Activated CD8-positive, alpha-beta T cell treated with anti-CD3 and anti-CD28 coated beads for 36 hours (primary cell): ENCODE measurements around the gene RAD51B. TPM values are rescaled to one million over a fixed set of nuclear protein-coding genes. Genes with fewer than 3 reads are reported as not detected.

Source experiments
- ATAC-seq: fragments of 200-7000 bp; cut with Tn5 transposase; one replicate; pipeline ENCODE4 v1.10.0; 2021; ENCODE audit warnings: mild to moderate bottlenecking, moderate library complexity
- CTCF ChIA-PET: fragments of 350-600 bp; sonication (Branson Sonifier 250); formaldehyde crosslinking; loops from one replicate; lab custom pipeline; 2021; ENCODE audit warnings: antibody characterized with exemption; lab: Charles Lee
- POLR2A ChIA-PET: fragments of 350-600 bp; sonication (Branson Sonifier 250); formaldehyde crosslinking; loops from one replicate; lab custom pipeline; 2021; ENCODE audit warnings: antibody characterized with exemption; lab: Charles Lee
- DNase-seq: peaks from one replicate; pipeline ENCODE4 v3.0.0-alpha.2; 2020
- H3K27ac Mint-ChIP-seq: one replicate; pipeline ENCODE4 v1.8.0; 2021; ENCODE audit warnings: mild to moderate bottlenecking, mixed read lengths
- H3K27me3 Mint-ChIP-seq: one replicate; pipeline ENCODE4 v1.8.0; 2021; ENCODE audit warnings: mixed read lengths
- H3K36me3 Mint-ChIP-seq: one replicate; pipeline ENCODE4 v1.8.0; 2021; ENCODE audit warnings: low read depth, mixed read lengths
- H3K4me1 Mint-ChIP-seq: one replicate; pipeline ENCODE4 v1.8.0; 2021; ENCODE audit warnings: low read depth, mixed read lengths
- H3K4me3 Mint-ChIP-seq: one replicate; pipeline ENCODE4 v1.8.0; 2021; ENCODE audit warnings: mild to moderate bottlenecking, moderate library complexity, mixed read lengths
- H3K9me3 Mint-ChIP-seq: one replicate; pipeline ENCODE4 v1.8.0; 2021; ENCODE audit warnings: mixed read lengths
- intact Hi-C: fragments of 100-400 bp; cut with micrococcal nuclease; formaldehyde crosslinking; loops from one replicate; pipeline ENCODE4 v1.10.0; 2022
- total RNA-seq, 2 experiments: library from RNA; stranded (reverse); gene quantifications; one replicate each; pipeline ENCODE4 v1.2.3, GENCODE V29; 2021
- TF ChIP-seq, protein P1 (sequence below): fragments of 200-600 bp; IDR thresholded peaks from one replicate; pipeline ENCODE4 v1.8.0; 2022; ENCODE audit warnings: antibody characterized with exemption, mild to moderate bottlenecking

The RAD51B gene
- total RNA-seq, 2 experiments from 2014 or later, result 38.2 to 40.6 TPM

DNA sequence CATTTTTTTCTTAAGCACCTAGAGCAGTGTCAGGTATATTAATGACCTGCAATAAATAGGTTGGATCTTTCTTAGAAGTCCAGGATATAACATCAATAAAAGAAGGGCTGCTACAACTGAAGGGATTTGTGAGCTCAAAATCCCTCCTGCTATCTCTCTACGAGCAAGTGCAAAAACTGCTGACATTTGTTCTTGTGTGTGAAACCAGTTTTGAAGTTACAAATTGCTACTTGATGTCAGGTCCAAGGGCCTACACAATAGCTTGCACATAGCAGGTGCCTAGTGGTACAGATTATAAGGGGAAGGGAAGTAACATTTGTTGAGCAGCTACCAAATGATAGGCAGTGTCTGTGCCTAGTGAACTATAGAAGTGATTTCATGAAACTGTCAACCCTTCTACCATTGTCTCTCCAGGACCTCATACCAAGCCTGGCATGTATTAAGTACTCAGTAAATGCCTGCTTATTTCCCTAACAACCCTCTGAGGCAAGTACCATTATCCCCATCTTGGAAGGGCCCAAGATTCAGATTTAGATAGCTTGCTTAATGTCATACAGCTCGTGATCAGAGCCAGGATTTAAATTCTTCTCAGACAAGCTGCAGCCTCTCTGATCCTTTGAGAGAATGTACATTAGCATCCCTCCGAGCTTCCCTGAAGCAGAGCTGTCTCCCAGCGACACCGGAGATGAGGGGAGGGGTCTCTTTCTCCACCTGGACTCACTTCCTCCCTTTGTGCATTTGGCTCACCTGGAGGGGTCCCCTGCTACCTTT, 673.0 kb downstream of the RAD51B start:
- H3K4me3 Mint-ChIP-seq, result no peak overlapping the region
- DNase-seq (no peak), ATAC-seq (no peak)
- H3K4me1 Mint-ChIP-seq, result peaks cover 33% of the 10 kb centered on the region
- ChIA-PET POLR2A (interaction anchor here (1.4 kb wide), 1 partner anchor 12 kb away, joined by 4 read pairs; no protein-coding TSS in a partner anchor), CTCF (interaction anchor here (0.6 to 1.2 kb wide), 5 partner anchors 84 to 324 kb away, joined by 3 read pairs; no protein-coding TSS in a partner anchor)
- TF ChIP-seq, protein P1, sequence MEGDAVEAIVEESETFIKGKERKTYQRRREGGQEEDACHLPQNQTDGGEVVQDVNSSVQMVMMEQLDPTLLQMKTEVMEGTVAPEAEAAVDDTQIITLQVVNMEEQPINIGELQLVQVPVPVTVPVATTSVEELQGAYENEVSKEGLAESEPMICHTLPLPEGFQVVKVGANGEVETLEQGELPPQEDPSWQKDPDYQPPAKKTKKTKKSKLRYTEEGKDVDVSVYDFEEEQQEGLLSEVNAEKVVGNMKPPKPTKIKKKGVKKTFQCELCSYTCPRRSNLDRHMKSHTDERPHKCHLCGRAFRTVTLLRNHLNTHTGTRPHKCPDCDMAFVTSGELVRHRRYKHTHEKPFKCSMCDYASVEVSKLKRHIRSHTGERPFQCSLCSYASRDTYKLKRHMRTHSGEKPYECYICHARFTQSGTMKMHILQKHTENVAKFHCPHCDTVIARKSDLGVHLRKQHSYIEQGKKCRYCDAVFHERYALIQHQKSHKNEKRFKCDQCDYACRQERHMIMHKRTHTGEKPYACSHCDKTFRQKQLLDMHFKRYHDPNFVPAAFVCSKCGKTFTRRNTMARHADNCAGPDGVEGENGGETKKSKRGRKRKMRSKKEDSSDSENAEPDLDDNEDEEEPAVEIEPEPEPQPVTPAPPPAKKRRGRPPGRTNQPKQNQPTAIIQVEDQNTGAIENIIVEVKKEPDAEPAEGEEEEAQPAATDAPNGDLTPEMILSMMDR, result no peak
- no peak overlapping the region for H3K27ac Mint-ChIP-seq
- H3K36me3 Mint-ChIP-seq, result no peaks in the 10 kb centered on the region
- intact Hi-C loops, result no loop called here
- H3K27me3 Mint-ChIP-seq, result no peaks in the 10 kb centered on the region
- H3K9me3 Mint-ChIP-seq, result no peaks in the 10 kb centered on the region

DNA sequence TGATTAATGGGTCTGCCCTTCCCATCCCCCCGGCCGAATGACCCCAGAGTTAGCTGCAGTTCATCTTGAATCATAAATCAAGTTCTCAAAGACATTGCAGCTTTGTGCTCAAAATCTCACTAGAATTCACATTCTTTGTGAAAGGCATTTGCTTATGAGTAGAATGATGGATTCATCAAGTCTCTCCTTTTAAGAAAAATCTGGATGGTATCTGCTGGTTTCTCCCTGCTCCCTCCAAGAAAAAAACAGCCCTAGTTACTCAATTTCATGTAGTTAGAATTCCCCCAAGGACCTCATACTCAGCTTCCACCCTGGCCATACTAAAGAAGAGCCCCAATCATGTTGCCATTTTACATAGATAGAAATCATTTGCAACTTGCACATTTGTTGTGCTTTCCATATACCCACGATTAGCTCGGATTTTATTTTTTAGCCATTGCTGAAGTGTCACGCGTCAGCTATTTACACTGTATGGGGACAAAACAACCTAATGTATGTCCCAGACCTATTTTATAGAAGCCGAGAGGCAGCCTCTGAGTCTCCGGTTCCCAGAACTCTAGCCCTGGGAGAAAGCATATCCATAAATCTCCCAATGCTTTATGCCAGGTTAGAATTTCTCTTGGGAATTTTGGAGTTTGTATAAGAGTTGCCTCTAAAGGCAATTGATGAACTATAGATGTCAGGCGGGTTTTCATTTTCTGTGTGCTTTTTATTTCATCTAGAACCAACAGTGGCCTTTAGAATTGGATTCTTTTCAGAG, 673.8 kb downstream of the RAD51B start:
- Mint-ChIP-seq H3K9me3 (no peaks in the 10 kb centered on the region), H3K36me3 (no peaks in the 10 kb centered on the region), H3K4me3 (no peak overlapping the region), H3K4me1 (peaks cover 26% of the 10 kb centered on the region), H3K27ac (no peak overlapping the region), H3K27me3 (no peaks in the 10 kb centered on the region)
- POLR2A ChIA-PET, result interaction anchor here (1.4 kb wide), 1 partner anchor 12 kb away, joined by 4 read pairs; no protein-coding TSS in a partner anchor
- TF ChIP-seq, protein P1, result no peak
- no peak for DNase-seq
- intact Hi-C loops, result no loop called here
- ATAC-seq, result no peak
- CTCF ChIA-PET, result interaction anchor here (0.6 to 0.9 kb wide), 3 partner anchors 84 to 323 kb away, joined by 3 read pairs; no protein-coding TSS in a partner anchor

DNA sequence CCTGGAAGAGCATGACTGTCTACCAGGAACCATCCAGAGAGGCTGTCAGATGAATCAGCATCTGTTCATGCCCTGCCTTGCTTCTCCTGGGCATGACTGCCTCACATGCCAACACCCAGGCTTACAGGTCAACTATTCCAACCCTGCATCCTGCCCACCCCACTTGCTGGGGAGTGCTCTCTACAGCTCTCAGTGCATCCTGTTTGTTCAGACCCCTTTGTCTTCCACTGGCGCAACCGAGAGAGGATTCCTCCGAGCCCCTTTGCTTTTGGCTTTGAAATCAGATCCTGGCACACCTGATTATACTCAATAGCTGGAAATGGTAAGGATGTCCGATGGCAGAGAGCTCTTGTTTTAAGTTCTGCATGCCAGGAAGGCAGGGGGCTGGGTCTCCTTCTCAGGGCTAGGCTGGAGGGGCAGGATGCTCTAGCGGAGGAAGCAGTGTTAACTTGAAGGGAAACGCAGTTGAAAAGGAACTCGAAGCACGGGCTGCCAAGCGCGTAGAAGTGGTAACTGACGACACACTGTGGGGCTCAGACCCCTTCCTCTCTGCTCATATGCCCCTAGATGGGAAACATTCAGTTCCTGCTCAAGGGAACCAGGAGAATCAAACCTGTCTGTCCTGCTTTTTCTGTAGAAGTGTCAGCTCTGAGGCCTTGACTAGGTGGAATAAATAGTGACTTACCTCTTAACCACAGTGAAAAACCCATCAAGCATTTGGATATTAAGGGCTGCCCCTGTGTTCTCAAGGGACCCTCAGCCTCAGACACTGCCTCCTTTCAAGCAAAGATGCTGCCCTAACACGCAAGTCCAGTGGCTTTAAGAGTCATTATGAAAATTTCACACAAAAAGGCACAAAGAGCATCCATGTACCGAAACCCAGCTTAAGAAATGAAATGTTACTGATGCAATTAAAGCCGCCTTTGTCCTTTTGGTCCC, 675.8 kb downstream of the RAD51B start:
- no peak for ATAC-seq
- Mint-ChIP-seq H3K4me3 (no peak overlapping the region), H3K27ac (no peak overlapping the region), H3K4me1 (peaks cover 23% of the 10 kb centered on the region), H3K36me3 (no peaks in the 10 kb centered on the region), H3K27me3 (no peaks in the 10 kb centered on the region), H3K9me3 (no peaks in the 10 kb centered on the region)
- CTCF ChIA-PET, result no interaction called here
- no peak for DNase-seq
- intact Hi-C loops, result no loop called here
- TF ChIP-seq, protein P1, result no peak
- POLR2A ChIA-PET, result interaction anchor here (1.4 kb wide), 1 partner anchor 14 kb away, joined by 4 read pairs; no protein-coding TSS in a partner anchor

DNA sequence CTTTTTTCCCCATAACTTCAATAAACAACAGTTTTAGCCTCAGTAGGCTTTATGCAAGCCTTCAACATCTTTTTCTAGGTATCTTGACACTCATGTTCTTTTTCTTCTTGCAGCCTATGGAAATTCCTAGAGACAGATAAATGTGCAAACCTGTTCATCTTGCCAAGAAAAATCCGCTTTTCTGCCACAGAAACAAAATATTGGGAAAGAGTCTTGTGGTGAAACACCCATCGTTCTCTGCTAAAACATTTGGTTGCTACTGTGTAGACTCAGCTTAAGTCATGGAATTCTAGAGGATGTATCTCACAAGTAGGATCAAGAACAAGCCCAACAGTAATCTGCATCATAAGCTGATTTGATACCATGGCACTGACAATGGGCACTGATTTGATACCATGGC, 677.4 kb downstream of the RAD51B start:
- CTCF ChIA-PET, result no interaction called here
- no peak overlapping the region for H3K27ac Mint-ChIP-seq
- intact Hi-C loops, result no loop called here
- no peak for ATAC-seq
- H3K4me3 Mint-ChIP-seq, result no peak overlapping the region
- no peaks in the 10 kb centered on the region for H3K27me3 Mint-ChIP-seq
- peaks cover 29% of the 10 kb centered on the region for H3K4me1 Mint-ChIP-seq
- DNase-seq, result no peak
- H3K9me3 Mint-ChIP-seq, result no peaks in the 10 kb centered on the region
- TF ChIP-seq, protein P1, result no peak
- H3K36me3 Mint-ChIP-seq, result no peaks in the 10 kb centered on the region
- POLR2A ChIA-PET, result no interaction called here
